ENCODE measurements around the gene TBATA. TPM values are rescaled to one million over a fixed set of nuclear protein-coding genes. Genes with fewer than 3 reads are reported as not detected.

The TBATA gene
- total and polyA plus RNA-seq, 4 donors = not detected

GRCh38 chr10:70782746-70783680 lies 2.2 kb downstream of the TBATA start:
- no peak overlapping the region for H3K9ac ChIP-seq (ENCODE audit: low read depth in 1 of 2, low read length in 2 of 2)
- DNase-seq (ENCODE audit: low spot score) = no peak
- H3K4me3 ChIP-seq (ENCODE audit: low read depth in 1 of 3, low read length in 3 of 3) = no peak overlapping the region
- TF ChIP-seq FOXA1 (IDR thresholded peaks at IDR 0.05) = no peak
- no peak for TF ChIP-seq ZBTB33 (IDR thresholded peaks at IDR 0.05)
- TF ChIP-seq TAF1 (conservative IDR thresholded peaks at IDR 0.05) = no peak
- no peak for TF ChIP-seq YY1 (IDR thresholded peaks at IDR 0.05)
- no peak for TF ChIP-seq MAX (IDR thresholded peaks at IDR 0.05)
- TF ChIP-seq RAD21 (IDR thresholded peaks at IDR 0.05) = no peak
- no peak for TF ChIP-seq EGR1 (IDR thresholded peaks at IDR 0.05; ENCODE audit: low read depth in 2 of 2)
- no peak for TF ChIP-seq GABPA (IDR thresholded peaks at IDR 0.05 in 1 of 2, conservative IDR thresholded peaks at IDR 0.05 in 1 of 2)
- no peak for TF ChIP-seq REST (IDR thresholded peaks at IDR 0.05)
- no peak for TF ChIP-seq ATF3 (IDR thresholded peaks at IDR 0.05)
- TF ChIP-seq NR2F2 (IDR thresholded peaks at IDR 0.05) = no peak
- no peak for TF ChIP-seq HNF4G (IDR thresholded peaks at IDR 0.05)
- TF ChIP-seq JUND (IDR thresholded peaks at IDR 0.05) = no peak
- TF ChIP-seq RXRA (IDR thresholded peaks at IDR 0.05) = no peak
- no peak for TF ChIP-seq SP1 (IDR thresholded peaks at IDR 0.05)
- no peak for TF ChIP-seq CTCF (IDR thresholded peaks at IDR 0.05; ENCODE audit: low read depth, low read length, missing input control)
- TF ChIP-seq FOXA2 (IDR thresholded peaks at IDR 0.05) = no peak
- H3K27ac ChIP-seq (ENCODE audit: low read depth in 1 of 2, low read length in 2 of 2) = no peak overlapping the region
- H3K9me3 ChIP-seq (ENCODE audit: control insufficient read depth in 4 of 4, low read length in 3 of 4) = no peaks in the 10 kb centered on the region
- H3K36me3 ChIP-seq (ENCODE audit: control insufficient read depth in 4 of 4, insufficient read depth in 3 of 4, low read depth in 1 of 4, low read length in 3 of 4) = no peaks in the 10 kb centered on the region
- no peaks in the 10 kb centered on the region for H3K27me3 ChIP-seq (ENCODE audit: control insufficient read depth in 4 of 4, insufficient read depth in 4 of 4, low read length in 3 of 4)
- H3K4me1 ChIP-seq (ENCODE audit: control insufficient read depth in 4 of 4, insufficient read depth in 4 of 4, low read length in 3 of 4) = no peaks in the 10 kb centered on the region
- 80% methylated on average over 11 of the region's 11 CpGs for WGBS

Measured in liver (tissue), 9 donors.